HG02763 (cell line): Measurements from ENCODE around the gene CMTM1.

Experiments used
- ATAC-seq: cut with Tn5 transposase; IDR thresholded peaks from one replicate; pipeline ENCODE4 v1.9.1; 2021; ENCODE audit warnings: mild to moderate bottlenecking, moderate library complexity; ENCODE audit not compliant: unreplicated experiment

The CMTM1 gene

DNA sequence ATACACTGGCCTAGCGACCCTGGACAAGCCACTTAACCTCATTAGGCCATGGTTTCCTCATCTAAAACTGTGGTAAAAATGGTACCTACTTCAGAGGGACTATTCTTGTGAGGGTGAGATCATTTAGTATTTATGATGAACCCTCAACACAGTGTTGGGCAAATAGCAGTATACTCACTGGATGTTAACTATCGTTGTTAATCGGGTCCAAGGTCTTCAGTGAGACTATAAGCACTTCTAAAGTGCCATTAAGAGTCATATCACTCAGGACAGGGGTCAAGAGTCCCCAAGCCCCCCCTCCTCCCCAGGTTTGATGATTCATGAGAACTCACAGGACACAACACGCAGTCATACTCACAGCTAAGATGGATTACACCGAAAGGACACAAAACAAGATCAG, 27.3 kb upstream of the CMTM1 start:
- no peak for ATAC-seq

DNA sequence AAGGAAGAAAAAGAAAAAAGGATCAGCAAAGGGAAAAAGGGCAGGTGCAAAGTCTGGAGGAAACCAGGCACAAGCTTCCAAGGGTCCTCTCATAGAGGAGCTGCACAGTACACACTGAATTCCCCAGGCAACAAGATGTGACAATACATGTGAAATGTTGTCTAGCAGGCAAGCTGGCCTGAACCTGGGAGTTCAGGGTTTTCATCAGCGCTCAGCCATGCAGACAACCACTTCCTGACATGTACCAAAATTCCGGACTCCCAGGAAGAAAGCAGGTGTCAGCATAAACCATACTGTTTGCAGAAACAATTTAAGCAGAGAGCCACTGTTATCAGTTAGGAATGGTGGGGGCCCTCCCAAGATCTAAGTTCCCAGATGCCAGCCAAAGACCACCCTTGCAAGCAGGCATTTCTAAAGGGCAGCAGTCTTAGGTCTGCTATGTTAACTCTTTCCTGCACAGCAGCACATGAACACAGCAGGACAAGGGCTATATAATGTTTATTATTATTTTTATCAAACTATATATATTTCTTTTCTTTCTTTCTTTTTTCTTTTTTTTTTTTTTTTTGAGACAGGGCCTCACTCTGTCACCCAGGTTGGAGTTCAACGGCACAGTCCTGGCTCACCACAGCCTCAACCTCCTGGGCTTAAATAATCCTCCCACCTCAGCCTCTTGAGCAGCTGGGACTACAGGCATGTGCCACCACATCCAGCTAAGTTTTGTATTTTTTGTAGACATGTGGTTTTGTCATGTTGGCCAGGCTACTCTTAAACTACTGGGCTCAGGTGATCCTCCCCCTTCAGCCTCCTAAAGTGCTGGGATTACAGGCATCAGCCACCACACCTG, 26.4 kb upstream of the CMTM1 start:
- ATAC-seq = peak; percentile 72

DNA sequence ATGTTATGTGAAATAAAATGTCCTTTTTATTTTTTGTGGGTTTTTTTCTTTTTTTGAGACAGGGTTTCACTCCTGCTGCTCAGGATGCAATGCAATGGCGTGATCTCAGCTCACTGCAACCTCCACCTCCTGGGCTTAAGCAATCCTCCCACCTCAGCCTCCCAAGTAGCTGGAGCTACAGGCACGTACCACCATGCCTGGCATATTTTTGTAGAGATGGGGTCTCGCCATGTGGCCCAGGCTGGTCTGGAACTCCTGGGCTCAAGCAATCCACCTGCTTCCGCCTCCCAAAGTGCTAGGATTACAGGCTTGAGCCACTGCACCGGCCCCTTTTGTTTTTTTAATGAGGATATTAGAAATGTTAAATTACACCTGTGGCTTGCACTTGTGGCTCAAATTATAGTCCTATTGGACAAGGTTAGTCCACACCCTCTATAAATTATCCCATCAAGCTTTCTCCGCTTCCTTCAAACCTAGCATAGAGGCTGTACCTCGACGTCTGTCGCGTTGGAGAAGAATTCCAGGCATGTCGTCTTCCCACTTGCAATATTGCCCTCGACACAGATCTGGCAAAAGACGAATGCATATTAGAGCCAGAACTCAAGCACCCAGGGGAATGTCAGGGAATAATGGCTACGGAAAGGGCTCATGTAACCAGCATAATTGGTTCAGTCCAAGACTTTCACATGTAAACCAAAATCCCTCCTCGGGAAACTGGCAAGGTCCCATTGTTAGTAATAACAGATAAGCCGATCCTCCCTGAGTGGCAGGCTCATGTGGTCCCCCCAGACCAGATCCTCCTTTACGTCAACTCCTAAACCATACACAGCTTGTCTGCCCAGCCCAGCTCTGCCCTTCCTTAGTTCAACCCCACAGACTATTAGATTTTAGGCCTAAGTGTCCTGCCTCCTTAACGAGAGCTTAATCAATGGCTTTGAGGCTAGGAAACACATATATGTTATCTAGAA, 24.6 kb upstream of the CMTM1 start:
- ATAC-seq = no peak

DNA sequence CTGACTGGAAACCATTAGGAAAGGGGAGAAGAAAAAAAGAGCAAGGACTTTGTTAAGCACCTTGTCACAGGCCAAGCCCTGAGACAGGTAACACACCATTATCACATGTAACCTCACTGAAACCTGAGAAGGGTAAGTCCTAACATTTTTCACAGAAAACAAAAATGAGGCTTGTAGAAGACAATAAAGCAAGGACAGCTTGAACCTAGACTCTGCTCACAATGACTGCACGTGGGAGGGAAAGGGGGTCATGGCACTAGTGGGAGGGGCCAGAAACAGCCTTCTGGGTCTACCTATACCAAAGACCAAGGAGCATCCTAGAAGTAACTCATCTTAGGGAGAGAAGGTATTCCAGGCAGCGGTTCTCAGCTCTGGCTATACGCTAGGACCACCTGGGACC, 23.8 kb upstream of the CMTM1 start:
- ATAC-seq = no peak

DNA sequence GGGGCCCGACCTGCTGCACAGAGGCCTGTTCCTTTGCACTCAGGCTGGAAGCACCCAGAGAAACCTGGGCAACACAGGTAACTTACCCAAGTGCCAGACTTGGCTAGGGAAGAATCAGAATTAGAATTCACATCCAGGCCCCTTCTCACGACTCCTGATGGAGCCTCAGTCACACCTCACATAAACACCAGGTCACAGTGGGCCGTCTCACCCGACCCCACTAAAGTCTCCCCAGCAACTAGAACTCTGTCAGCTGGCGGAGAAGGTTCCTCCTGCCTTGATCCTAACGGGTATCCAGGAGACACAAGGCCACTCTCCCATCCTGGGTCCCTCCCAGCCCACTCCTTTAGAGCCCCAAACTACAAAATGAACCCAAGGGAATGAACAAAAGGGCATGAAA, 22.7 kb upstream of the CMTM1 start:
- no peak for ATAC-seq

DNA sequence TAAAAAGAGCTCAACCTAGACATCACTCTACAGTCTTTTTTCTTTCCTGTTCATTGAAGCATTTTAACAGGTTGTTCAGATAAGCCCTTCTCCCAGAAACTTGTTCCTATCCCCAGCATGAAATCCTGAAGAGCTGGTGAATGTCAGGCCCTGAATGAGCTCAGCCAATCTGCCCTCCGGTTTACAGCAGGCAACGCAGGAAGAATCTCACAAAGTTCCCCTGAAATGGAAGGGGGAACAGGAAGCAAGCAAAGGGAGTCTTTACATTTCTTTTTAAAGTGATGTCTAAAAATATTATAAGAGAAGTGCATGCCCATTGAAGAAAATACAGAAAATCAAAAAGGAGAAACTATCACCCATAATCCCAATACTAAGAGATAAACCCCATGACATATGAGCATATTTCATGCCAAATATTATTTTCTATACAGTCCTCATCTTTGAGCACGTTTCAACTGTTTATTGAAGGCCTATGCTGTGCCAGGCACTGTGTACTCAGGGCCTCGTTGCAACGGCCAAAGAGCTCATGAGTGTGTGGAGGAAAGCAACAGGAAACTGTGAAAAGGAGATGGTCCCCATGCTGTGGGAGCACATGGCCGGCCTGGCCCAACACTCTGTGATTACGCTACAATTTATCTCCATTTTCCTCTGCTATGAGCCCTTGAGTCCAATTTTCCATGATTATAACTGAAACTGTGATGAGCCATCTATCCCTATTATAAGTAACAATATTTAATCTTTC, 22.1 kb upstream of the CMTM1 start:
- ATAC-seq = no peak

DNA sequence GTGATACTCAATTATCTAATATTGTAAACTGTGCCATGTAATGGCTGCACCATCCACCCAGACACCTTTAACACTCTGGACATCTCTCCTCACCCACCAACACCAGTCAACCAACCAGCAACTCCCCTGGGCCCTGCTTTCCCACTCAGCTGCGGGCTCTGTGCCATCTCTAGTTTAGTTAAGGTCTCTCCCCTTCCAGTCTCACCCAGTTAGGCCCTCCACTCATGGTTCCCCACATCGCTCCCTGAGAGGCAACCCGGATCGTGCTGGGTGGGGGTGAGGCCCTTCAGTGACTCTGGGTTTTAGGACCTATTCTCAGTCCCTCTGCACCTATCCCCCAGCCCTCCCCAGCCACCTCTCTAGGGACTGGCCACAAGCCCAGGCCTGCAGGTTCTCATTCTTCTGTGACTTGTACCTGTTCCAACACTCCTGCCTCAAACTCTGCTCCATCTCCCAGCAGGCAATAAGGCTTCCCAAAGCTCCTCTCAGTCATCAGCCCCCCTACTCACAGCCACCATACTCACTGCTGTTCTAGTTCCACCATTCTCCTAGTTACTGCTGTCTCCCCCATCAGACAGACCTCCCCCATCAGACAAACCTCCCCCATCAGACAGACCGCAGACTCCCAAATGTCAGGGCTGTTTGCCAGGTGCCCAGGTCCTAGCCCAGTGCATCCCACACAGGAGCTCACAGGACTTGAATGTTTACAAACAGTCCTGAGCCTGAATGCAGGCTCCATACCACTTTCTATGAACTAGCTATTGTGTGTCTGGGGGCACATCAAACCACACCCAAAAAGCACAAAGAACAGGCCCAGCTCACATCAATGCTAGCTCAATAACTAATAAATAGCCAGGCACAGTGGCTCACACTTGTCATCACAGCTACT, 18.9 kb upstream of the CMTM1 start:
- no peak for ATAC-seq

DNA sequence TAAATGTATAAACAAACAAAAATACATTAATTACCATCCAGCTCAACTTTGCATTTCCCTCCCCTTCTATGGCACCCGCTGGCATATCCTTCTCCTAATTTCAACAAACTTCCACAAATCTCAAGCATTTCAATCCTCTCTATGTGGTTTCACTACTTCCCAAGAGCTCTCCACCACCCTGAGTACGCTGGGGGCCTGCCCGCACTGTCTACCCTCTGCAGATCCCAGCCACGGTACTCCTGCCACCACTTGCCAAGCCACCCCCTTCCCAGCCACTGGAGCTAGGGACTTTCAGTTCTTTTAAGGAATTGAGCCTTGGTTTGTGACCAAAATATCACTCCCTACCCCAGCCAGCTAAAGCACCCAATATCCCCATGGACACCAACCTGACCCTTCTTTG, 18.2 kb upstream of the CMTM1 start:
- ATAC-seq = no peak

DNA sequence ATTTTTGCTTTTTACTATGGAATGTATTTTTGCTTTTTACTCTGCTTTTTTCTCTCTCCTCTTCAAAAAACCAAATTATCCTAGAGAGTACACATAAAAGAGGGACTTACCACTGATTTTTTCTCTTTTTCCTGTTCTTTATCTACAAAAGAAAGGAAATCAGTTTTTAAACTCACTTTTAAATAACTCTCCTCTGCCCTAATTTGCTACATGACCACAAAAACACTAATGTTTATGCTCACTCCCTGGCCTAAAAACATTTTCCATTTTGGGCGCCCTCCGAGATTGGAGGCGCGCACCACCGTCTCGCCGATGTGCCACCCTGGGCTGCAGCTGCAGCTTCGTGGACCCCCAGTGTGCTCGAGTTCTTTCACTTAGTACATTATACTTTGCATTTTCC, 17.4 kb upstream of the CMTM1 start:
- ATAC-seq = no peak

DNA sequence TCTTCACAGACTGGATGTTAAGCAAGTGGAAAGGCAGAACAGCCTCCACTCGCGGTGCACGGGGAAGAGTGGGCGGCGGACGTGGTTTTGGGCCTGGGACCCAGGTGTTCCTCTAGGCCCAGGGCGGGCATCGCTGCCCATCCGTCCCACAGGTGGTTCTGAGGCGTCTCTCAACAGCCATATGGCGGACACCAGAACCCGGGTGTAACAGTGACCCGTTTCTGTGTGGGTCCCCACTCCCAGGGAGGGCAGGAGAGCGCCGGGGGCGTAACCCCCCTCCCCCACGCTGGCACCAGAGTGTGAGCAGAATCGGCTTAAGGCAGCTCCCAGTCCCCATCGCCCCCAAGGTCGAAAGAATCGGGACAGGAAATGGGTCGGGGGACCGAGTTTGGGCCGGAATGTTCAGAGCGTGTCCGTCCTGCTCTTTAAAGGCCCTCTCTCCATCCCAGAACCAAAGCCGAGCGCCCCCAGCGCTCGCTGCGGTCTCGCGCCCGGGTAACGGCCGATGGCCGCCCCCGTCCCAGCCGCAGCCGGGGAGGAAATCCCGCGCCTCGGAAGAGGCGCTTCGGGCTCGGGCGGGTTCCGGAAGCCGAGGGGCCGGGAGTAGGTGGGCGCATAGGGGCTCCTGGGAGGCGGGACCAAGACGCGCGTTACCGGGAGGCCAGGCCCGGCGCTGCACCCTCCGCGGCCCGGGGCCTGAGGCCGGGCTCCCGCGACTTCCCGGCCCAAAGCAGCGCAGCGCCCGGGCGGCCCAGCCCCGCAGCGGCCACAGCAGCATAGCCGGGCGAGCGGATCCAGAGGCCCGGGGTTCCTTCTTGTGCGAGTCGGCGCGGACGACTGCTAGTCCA, 16.7 kb upstream of the CMTM1 start, which contains the start of gene TK2:
Gene TK2 (minus strand): TSS at position 839 of the 848 bp plus-strand sequence. CDS start 61 bp downstream, at position 778.
- ATAC-seq = peak; percentile 27

DNA sequence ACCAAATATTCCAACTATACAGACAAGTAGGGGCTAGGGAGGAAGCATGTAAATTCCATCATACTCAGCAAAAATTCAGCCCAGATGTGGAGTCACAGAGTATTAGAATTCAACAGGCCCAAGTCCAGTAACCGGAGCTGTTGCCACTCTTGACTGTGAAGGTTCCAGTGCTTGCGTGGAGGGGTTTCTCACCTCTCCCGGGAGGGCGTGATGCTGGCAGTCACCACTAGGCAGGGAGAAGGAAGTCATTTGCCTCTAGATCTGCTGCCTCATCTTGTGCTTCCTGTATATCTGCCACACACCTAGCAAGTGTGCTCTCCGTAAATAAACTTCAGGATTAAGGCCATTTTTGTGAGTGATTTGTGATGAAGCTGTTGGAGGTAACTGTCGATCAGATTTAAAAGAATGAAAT, 14.9 kb upstream of the CMTM1 start:
- ATAC-seq = no peak

DNA sequence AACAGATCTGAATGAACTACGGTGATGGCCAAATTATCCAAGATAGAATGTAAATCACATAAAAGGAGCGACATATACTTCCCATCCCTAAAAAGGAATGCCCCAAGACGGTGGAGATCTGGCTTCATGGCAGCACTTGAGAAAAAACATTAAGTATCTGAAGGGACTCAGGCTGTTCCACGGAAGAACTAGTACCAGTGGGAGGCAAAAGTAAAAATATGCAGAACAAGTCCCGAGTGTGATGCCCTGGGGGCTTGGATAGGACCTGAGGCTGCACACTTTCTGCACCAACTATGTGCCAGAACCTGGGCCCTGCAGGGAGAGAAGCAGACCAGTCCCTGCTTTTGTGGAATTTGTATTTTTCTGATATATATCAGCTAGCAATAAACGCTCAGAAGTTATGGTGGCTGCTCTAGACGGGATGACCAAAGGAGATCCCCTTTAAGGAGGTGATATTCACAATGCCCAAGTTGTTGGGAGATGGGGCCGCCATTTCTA, 14.4 kb upstream of the CMTM1 start:
- no peak for ATAC-seq

DNA sequence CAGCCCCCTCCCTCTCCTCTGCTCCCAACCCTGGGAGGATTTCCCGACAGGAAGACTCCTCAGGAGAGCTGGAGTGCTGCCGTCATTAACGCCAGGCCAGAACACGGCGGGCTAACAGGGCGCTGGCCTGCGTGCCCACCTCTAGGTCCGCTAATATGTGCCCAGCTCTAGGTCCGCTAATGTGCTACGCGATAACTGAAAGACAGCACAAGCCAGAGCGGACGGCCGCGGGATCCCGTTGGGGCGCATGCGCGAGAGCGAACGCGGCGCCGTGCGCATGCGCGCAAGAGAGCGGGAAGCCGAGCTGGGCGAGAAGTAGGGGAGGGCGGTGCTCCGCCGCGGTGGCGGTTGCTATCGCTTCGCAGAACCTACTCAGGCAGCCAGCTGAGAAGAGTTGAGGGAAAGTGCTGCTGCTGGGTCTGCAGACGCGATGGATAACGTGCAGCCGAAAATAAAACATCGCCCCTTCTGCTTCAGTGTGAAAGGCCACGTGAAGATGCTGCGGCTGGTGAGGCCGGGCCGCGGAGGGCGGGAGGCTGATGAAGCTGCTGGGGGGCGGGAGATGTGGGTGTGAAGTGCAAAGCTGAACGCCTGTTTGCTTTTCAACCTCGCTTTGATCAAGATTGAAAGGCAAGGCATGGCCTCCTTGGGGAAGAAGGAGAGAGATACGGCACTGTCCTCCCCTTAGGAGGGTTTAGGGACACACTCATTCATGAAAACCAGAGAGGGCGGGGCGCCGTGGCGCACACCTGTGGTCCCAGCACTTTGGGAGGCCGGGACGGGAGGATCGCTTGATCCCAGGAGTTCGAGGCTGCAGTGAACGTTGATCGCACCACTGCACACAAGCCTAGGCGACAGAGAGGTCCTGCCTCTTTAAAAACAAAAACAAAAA, 13.7 kb upstream of the CMTM1 start, which contains the start of gene CKLF:
Gene CKLF (plus strand): TSS at position 291 of the 892 bp plus-strand sequence. CDS start 140 bp downstream, at position 431.
- peak; percentile 80 for ATAC-seq

DNA sequence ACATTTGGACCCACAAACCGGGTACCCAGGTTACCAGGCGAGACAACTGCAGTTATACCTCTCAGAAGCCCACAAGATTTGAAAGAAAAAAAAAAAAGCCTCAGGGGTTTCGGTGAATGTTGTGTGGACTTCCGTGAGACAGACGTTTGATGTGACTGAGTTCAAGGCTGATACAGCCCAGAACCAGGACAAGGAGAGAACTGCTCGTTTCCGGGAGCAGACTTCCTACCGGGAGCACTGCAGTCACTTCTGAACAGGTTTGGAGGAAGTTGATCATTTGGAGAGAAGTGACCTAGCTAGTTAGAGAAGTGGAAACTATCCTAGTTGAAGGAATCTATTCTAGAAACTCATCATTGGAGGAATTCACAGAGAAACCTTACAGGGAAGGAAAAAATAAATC, 13.0 kb upstream of the CMTM1 start:
- ATAC-seq = no peak

DNA sequence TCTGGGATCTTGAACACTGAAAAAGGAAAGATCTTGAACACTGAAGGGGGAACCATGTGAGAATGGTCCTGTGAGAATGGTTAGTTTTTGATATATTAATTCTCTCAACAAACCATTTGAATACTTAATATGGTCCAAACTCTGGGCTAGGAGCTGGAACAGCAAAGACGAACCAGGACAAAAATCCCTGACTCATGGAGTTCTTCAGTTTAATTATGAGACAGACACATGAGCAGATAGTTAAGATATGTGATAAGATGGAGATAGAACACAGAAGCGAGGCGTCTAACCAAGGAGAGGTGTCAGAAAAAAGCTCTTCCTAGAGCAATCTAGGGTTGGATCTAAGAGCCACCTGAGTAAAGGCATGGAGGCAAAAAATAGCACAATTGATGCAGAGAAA, 12.2 kb upstream of the CMTM1 start:
- no peak for ATAC-seq

DNA sequence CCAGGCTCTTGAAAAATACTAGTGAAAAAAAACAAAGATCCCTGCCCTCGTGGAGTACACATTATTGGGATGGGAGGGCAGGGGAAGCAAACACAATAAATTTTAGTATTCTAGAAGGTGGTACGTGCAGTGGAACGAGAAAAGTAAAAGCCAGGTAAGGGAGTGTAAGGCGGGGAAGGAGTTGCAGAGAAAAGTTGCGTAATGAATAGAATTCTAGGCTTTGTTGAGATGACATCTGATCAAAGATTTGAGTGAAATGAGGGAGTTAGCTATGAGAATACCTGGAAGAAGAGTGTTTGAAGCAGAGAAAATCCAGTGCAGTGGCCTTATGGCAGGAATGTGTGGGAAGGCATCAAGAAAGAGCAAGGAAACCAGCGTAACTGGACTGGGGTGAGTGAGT, 11.7 kb upstream of the CMTM1 start:
- no peak for ATAC-seq

DNA sequence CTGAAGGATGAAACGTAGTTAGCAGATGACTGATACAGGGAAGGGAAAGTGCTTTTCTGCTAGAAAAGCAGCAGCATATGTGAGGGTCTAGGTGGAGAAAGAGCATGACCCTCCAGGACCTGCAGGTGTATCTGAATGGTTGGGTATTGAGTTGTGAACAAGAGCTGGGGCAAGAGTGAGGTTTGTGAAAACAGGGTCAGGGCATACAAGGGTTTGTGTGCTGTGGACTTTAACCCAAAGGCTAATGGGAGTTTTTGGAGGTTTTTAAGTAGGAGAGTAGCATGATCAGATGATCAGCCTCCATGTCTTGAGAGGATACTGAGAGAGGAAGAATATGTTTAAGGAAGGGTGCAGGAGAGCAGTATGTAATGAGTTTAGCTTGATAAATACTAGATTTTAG, 6.1 kb upstream of the CMTM1 start:
- ATAC-seq = no peak
